Measurements from ENCODE around the gene COL8A1. TPM values are rescaled to one million over a fixed set of nuclear protein-coding genes. Genes with fewer than 3 reads are reported as not detected.

The COL8A1 gene
- total RNA-seq, 1 experiment from 2014 or later, result 0.07 TPM

- TF ChIP-seq REST (IDR thresholded peaks at IDR 0.05; ENCODE audit: low read depth) (no peak), FOSL1 (IDR thresholded peaks at IDR 0.05; ENCODE audit: low read depth) (no peak), CEBPB (IDR thresholded peaks at IDR 0.05; ENCODE audit: low read depth) (no peak), CBX3 (IDR thresholded peaks at IDR 0.05; ENCODE audit: low read depth) (no peak), SRF (IDR thresholded peaks at IDR 0.05; ENCODE audit: low read depth) (no peak), RAD21 (IDR thresholded peaks at IDR 0.05; ENCODE audit: low read depth) (no peak), MAX (IDR thresholded peaks at IDR 0.05) (no peak)
These were observed 27.8 kb downstream of the COL8A1 start (continued) for GRCh38 chr3:99666201-99666600.

GRCh38 chr3:99668044-99668443, 29.6 kb downstream of the COL8A1 start:
- DNase-seq (ENCODE audit: low read depth, low spot score) (no peak), ATAC-seq (no peak)
- Histone ChIP-seq H3K79me2 (ENCODE audit: insufficient read depth, low read length) (no peaks in the 10 kb centered on the region), H3K9me2 (ENCODE audit: insufficient read depth) (no peaks in the 10 kb centered on the region), H3K27me3 (ENCODE audit: insufficient read depth, low read length) (peaks cover 75% of the 10 kb centered on the region), H3K9ac (ENCODE audit: low read length) (no peak overlapping the region), H4K20me1 (ENCODE audit: insufficient read depth) (no peaks in the 10 kb centered on the region), H3K4me1 (ENCODE audit: control insufficient read depth in 1 of 2, insufficient read depth in 2 of 2, low read length in 2 of 2) (no peaks in the 10 kb centered on the region), H3K36me3 (ENCODE audit: control insufficient read depth in 1 of 2, insufficient read depth in 2 of 2, low read length in 2 of 2) (no peaks in the 10 kb centered on the region), H3K4me3 (replicated peaks in 1 of 2; ENCODE audit: low read depth in 1 of 2, low read length in 2 of 2) (no peak overlapping the region), H2AFZ (ENCODE audit: low read depth, low read length, poor library complexity, severe bottlenecking) (no peak overlapping the region), H3K4me2 (ENCODE audit: low read length) (no peak overlapping the region), H3K9me3 (ENCODE audit: control insufficient read depth in 1 of 2, insufficient read depth in 1 of 2, low read depth in 1 of 2, low read length in 2 of 2) (no peaks in the 10 kb centered on the region), H3K27ac (ENCODE audit: low read depth, low read length) (no peak overlapping the region)
- ChIA-PET RAD21 (ENCODE audit: low non-redundant PET in 1 of 2, low total read pairs in 2 of 2, uncharacterized antibody in 2 of 2, unreplicated experiment in 2 of 2) (no interaction called here), CTCF (no interaction called here), POLR2A (no interaction called here)
- intact Hi-C loops (cut with micrococcal nuclease), result no loop called here
- BruUV-seq (replicated peaks), result no TSS peak
- TF ChIP-seq FOSL1 (IDR thresholded peaks at IDR 0.05; ENCODE audit: low read depth) (no peak), SIN3A (IDR thresholded peaks at IDR 0.05; ENCODE audit: low read depth) (no peak), TCF7L2 (IDR thresholded peaks at IDR 0.05; ENCODE audit: borderline replicate concordance, extremely low read depth, insufficient read depth, insufficient read length) (no peak), ZNF274 (IDR thresholded peaks at IDR 0.05; ENCODE audit: low read depth, low read length) (no peak), JUND (IDR thresholded peaks at IDR 0.05) (no peak), RAD21 (IDR thresholded peaks at IDR 0.05; ENCODE audit: low read depth) (no peak), POLR2A (IDR thresholded peaks at IDR 0.05; ENCODE audit: borderline replicate concordance, extremely low read depth, insufficient read depth, insufficient read length) (no peak), CEBPB (IDR thresholded peaks at IDR 0.05; ENCODE audit: low read depth) (no peak), REST (IDR thresholded peaks at IDR 0.05; ENCODE audit: low read depth) (no peak)

Data from HCT116 (cell line).